Natural killer cell treated with Interleukin-12 subunit alpha and Interleukin-12 subunit beta and Interleukin-15 and Interleukin-18, amount 100 ng/mL, for 72 hours (primary cell): ENCODE measurements around the gene GNB4. TPM values are rescaled to one million over a fixed set of nuclear protein-coding genes. Genes with fewer than 3 reads are reported as not detected.
A peak's percentile ranks its signal among the peaks of the same experiment; 100 is the strongest.

Experiments
- ATAC-seq, 2 donors: fragments of 150-1000 bp; cut with Tn5 transposase in 1 of 2; sonication (Bioruptor Pico), chemical (Tn5 transposase) in 1 of 2; 2 replicates each; pipeline ENCODE4 v1.10.0; 2021
- DNase-seq: peaks from one replicate; pipeline ENCODE4 v3.0.0; 2022; ENCODE audit warnings: low spot score
- H3K27ac Mint-ChIP-seq, 2 donors: 1 replicate in 1 of 2; 2 replicates in 1 of 2; pipeline ENCODE4 v1.8.0; 2022; ENCODE audit warnings: mixed read lengths in 2 of 2, mild to moderate bottlenecking in 1 of 2, moderate library complexity in 1 of 2
- H3K27me3 Mint-ChIP-seq, 2 donors: 1 replicate in 1 of 2; 2 replicates in 1 of 2; pipeline ENCODE4 v1.8.0; 2022; ENCODE audit warnings: mixed read lengths in 2 of 2
- H3K36me3 Mint-ChIP-seq: one replicate; pipeline ENCODE4 v1.8.0; 2022; ENCODE audit warnings: mixed read lengths
- H3K4me1 Mint-ChIP-seq, 2 donors: 1 replicate in 1 of 2; 2 replicates in 1 of 2; pipeline ENCODE4 v1.8.0; 2022; ENCODE audit warnings: low read depth in 2 of 2, mixed read lengths in 2 of 2, mild to moderate bottlenecking in 1 of 2
- H3K4me3 Mint-ChIP-seq: one replicate; pipeline ENCODE4 v1.8.0; 2022; ENCODE audit warnings: mixed read lengths
- H3K9me3 Mint-ChIP-seq: 2 replicates; pipeline ENCODE4 v1.8.0; 2022; ENCODE audit warnings: mixed read lengths
- total RNA-seq, 2 donors: library from RNA; stranded (reverse); gene quantifications; one replicate each; pipeline ENCODE4 v1.2.3, GENCODE V29; 2022

The GNB4 gene
- 1 to 10 TPM; 7.2 TPM for total RNA-seq

DNA sequence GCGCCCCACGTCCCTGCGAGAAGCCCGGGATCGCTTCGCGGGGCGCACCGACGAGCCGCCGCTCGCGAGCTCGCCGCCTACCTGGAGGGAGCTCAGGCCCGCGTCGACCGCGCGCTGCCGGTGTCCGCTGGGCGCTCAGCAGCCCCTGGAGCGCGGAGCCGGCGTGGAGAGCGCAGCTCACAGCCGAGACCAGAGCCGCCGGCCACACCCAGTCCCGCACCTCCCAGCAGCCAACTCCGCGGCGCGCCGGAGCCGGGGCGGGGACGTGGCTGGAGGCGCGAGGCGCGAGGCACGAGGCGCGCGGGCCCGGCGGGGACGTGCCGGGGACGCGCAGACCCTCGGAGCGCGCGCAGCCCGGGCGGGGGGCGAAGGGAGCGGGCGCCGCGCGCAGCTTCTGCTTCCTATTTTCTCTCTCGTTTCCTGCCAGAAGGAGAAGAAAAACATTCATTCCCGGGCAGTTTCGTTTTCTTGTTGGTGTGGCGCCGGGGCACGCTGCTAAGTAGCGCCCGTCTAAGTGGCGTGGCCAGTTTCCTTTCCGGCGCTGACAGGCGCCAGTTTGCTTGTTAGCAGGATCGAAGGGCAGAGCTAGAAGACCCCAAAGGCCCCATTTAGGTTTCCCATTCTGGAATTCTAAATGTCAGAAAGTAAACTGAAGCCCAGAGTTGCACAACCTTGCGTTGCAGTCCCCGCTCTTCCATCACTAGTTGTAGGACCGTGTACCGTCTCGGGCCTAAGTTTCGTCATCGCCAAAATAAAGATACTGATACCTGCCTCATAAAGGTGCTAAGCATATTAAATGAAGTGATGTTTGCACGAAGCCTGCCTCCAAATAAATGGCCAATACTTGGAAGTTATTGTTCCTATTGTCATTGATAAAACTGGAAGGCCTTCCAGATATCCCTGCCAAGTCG lies at the start of gene GNB4:
GNB4 (minus strand) TSS at position 206 of the 911 bp plus-strand sequence. CDS start 25,270 bp downstream, outside the sequence.
- Mint-ChIP-seq H3K9me3 (no peaks in the 10 kb centered on the region), H3K36me3 (no peaks in the 10 kb centered on the region), H3K27me3 (peaks cover 32 to 67% of the 10 kb centered on the region in 2 donors), H3K4me1 (peaks cover 14 to 25% of the 10 kb centered on the region in 2 donors), H3K4me3 (peak within 1 kb of the TSS; percentile 88), H3K27ac (peak within 1 kb of the TSS; percentile 27 to 42)
- peak; percentile 67 for DNase-seq
- ATAC-seq = peak; percentile 88 to 90

DNA sequence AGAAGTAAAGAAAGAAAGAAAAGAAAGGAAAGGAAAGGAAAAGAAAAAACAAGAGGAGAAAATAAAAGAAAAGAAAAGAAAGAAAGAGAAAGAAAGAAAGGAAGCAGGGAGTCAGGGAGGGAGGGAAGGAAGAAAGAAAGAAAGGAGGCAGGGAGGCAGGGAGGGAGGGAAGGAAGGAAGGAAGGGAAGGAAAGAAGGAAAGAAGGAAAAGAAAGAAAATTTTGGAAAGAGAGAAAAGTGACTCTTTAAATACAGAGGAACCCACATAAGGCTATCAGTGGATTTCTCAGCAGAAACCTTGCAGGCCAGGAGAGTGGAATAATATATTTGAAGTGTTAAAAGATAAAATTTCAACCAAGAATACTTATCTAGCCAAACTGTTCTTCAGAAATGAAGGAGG lies 44.2 kb upstream of the GNB4 start:
- H3K36me3 Mint-ChIP-seq = peaks cover 42% of the 10 kb centered on the region
- ATAC-seq (no peak), DNase-seq (no peak)
- H3K27me3 Mint-ChIP-seq = peaks cover 5 to 10% of the 10 kb centered on the region in 2 donors
- no peaks in the 10 kb centered on the region for H3K4me1 Mint-ChIP-seq
- no peak overlapping the region for H3K4me3 Mint-ChIP-seq
- H3K9me3 Mint-ChIP-seq = peaks cover 37% of the 10 kb centered on the region
- H3K27ac Mint-ChIP-seq = no peak overlapping the region

DNA sequence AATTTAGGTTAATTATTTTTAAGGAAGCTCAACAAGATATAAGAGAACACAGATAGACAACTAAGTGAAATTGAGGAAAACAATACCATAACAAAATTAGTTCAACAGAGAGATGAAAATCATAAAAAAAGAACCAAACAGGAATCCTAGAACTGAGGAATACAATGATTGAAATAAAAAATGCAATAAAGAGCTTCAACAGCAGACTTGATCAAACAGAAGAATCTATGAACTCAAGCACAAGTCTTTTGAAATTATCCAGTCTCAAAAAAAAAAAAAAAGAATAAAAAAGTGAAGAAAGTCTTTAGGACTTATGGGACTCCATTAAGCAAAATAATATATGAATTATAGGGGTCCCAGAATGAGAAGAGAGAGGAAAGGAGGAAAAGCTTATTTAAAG lies 42.0 kb upstream of the GNB4 start:
- Mint-ChIP-seq H3K36me3 (peaks cover 41% of the 10 kb centered on the region), H3K9me3 (peaks cover 37% of the 10 kb centered on the region), H3K27me3 (peaks cover 7 to 12% of the 10 kb centered on the region in 2 donors), H3K4me1 (no peaks in the 10 kb centered on the region), H3K4me3 (no peak overlapping the region), H3K27ac (no peak overlapping the region)
- no peak for ATAC-seq
- no peak for DNase-seq

DNA sequence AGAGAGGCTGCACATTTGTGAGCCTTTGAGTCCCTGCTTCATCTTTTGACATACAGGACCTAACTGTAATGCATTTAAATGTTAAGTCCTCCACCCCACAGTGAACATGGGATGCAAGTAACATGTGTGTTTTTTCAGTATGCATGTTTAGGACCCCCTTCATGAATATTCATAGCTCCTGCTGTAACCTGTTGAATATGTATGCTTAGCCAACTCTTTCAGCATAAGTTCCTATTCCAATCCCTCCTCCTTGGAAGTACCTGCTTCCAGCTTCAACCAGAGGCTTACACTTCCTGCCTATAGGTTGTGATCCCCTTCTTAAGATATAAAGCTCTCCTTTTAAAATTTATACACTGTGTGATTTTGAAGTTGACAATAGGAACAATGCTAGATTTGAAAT lies 36.9 kb upstream of the GNB4 start:
- Mint-ChIP-seq H3K27ac (no peak overlapping the region), H3K4me1 (no peaks in the 10 kb centered on the region), H3K9me3 (peaks cover 12% of the 10 kb centered on the region), H3K36me3 (peaks cover 13% of the 10 kb centered on the region), H3K27me3 (peaks cover 3 to 12% of the 10 kb centered on the region in 2 donors), H3K4me3 (no peak overlapping the region)
- ATAC-seq (no peak), DNase-seq (no peak)

DNA sequence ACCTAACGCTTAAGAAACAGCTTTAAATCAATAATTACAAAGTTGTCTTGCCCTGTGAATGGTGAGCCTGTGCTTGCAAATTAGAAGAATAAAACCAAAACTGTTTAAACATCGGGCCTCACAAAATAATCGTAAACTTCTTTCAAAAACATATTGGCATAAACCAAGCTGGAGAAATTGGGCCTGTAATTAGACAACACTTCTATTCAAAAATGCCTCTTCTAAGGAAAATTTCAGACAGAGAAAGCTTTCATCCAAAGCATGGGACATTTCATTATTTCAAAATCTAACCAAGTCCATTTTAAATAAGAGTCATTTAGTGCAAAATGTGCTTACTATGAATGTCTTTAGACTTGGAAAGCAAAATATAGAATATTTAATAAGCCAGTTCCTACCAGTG lies 35.5 kb upstream of the GNB4 start:
- DNase-seq (no peak), ATAC-seq (no peak)
- Mint-ChIP-seq H3K4me3 (no peak overlapping the region), H3K9me3 (peaks cover 4% of the 10 kb centered on the region), H3K27me3 (peaks cover 3 to 12% of the 10 kb centered on the region in 2 donors), H3K4me1 (no peaks in the 10 kb centered on the region), H3K27ac (no peak overlapping the region), H3K36me3 (peaks cover 8% of the 10 kb centered on the region)

DNA sequence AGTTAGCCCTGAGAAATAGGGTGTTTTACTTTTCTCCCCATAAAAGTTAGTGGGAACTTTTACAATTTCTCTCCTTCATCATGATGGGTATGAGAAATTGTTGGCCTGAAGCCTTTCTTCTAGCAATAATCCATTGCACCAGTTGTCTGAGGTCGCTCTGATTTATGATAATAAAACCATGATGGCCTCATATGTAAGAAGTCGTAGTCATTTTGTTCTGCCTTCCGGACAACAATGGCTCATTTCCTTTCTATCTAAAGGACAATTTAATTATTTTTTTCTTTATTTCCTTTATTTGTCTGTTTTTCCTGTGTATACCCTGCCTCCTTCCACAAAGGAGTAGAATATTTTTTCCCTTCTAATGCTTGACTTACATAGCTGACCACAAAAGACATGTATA lies 31.6 kb upstream of the GNB4 start:
- Mint-ChIP-seq H3K27me3 (no peaks in the 10 kb centered on the region), H3K36me3 (no peaks in the 10 kb centered on the region), H3K9me3 (no peaks in the 10 kb centered on the region), H3K4me1 (no peaks in the 10 kb centered on the region), H3K27ac (no peak overlapping the region), H3K4me3 (no peak overlapping the region)
- ATAC-seq = no peak
- DNase-seq = no peak

DNA sequence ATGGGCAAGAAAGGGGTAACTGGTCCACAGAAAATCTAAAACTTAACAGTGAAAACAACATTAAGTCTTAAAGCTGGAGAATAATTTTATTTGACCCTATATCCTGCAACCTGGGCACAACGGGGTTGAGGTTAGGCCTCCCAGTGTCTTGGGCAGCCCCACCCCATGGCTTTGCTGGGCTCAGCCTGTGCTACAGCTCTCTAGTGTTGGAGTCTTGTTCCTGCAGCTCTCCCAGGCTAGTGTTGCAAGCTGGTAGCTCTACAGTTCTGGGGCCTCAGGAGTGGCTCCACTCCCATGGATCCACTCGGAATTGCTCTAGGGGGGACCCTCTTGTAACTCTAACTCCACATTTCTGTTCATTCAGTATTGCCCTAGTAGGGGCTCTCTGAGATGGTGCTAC lies 24.9 kb upstream of the GNB4 start:
- Mint-ChIP-seq H3K4me1 (peaks cover 0 to 4% of the 10 kb centered on the region in 2 donors), H3K27ac (no peak overlapping the region), H3K36me3 (no peaks in the 10 kb centered on the region), H3K4me3 (no peak overlapping the region), H3K27me3 (no peaks in the 10 kb centered on the region), H3K9me3 (no peaks in the 10 kb centered on the region)
- ATAC-seq (peak in 1 of 2 donors; percentile 36), DNase-seq (no peak)

DNA sequence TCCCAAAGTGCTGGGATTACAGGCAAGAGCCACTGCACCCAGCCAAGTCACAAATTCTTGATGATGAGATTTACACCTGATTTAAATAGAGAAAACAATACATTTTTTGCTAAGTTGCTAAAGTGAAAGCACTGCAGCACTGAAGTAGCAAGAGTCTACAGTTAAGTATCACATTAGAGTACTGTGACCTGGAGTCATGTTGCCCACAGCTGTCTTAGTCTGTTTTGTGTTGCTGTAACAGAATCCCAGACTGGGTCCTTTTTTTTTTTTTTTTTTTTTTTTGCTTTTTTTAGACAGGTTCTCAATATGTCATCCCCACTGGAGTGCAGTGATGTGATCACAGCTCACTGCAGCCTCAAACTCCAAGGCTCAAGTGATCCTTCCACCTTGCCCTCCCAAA lies 23.2 kb upstream of the GNB4 start:
- H3K4me3 Mint-ChIP-seq = no peak overlapping the region
- H3K27ac Mint-ChIP-seq = no peak overlapping the region

DNA sequence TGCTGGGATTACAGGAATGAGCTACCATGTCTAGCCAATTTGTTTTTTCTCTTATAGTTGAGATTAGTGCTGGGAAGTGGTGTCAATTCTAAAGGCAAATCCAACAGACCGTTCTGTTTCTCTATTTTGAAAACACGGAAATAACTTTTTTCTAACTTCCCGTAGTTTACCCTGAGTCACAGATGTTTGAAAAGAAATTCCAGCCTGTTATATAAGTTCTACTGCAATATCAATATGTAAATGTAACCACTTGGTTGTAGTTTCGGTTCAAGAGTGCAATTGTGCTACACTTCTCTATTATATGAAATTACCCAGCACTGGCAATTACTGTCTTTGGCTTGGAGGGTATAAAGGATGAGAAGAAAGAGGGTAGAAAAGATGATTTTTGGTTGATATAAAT lies 22.3 kb upstream of the GNB4 start:
- Mint-ChIP-seq H3K4me3 (no peak overlapping the region), H3K27ac (no peak overlapping the region), H3K9me3 (no peaks in the 10 kb centered on the region), H3K27me3 (no peaks in the 10 kb centered on the region), H3K4me1 (peaks cover 0 to 4% of the 10 kb centered on the region in 2 donors), H3K36me3 (no peaks in the 10 kb centered on the region)
- DNase-seq (no peak), ATAC-seq (no peak)

More for the DNA sequence above, 23.2 kb upstream of the GNB4 start:
- ATAC-seq (no peak), DNase-seq (no peak)
- no peaks in the 10 kb centered on the region for H3K27me3 Mint-ChIP-seq
- H3K4me1 Mint-ChIP-seq = peaks cover 0 to 4% of the 10 kb centered on the region in 2 donors
- H3K9me3 Mint-ChIP-seq = no peaks in the 10 kb centered on the region
- H3K36me3 Mint-ChIP-seq = no peaks in the 10 kb centered on the region

DNA sequence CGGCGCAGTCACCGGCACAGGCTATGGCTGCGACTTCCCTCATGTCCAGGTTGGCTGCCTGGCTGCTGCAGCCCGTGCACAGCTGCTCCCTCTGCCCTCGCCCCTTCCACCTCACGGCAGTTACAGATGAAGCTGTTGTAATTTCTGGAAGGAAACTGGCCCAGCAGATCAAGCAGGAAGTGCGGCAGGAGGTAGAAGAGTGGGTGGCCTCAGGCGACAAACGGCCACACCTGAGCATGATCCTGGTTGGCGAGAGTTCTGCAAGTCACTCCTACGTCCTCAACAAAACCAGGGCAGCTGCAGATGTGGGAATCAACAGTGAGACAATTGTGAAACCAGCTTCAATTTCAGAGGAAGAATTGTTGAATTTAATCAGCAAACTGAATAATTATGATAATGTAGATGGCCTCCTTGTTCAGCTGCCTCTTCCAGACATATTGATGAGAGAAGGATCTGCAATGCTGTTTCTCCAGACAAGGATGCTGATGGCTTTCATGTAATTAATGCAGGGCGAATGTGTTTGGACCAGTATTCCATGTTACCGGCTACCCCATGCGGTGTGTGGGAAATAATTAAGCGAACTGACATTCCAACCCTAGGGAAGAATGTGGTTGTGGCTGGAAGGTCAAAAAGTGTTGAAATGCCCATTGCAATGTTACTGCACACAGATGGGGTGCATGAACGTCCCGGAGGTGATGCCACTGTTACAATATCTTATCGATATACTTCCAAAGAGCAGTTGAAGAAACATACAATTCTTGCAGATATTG lies 13.2 kb upstream of the GNB4 start:
- Mint-ChIP-seq H3K27ac (no peak overlapping the region), H3K9me3 (no peaks in the 10 kb centered on the region)
- no peak for DNase-seq

DNA sequence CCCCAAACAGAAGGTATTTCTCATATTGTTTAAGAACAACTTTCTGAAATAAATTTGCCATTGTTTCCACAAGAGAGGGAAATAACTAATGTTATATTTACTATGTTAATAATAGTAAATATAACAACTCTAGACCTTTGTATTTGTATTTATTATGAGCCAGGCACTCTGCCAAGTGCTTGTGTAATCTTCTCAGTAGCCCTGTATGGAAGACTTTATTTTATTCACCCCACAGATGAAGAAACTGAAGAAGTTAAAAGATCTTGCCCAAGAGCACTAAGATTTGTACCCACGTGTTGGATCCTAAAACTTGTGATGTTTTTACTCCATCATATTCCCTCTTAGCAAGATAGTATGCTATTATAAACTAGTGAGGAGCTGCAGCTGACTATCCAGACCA lies 12.0 kb upstream of the GNB4 start:
- no peaks in the 10 kb centered on the region for H3K9me3 Mint-ChIP-seq
- ATAC-seq = no peak
- H3K4me3 Mint-ChIP-seq = no peak overlapping the region
- H3K4me1 Mint-ChIP-seq = peaks cover 6 to 7% of the 10 kb centered on the region in 2 donors
- no peak for DNase-seq
- no peaks in the 10 kb centered on the region for H3K36me3 Mint-ChIP-seq
- peaks cover 12 to 32% of the 10 kb centered on the region in 2 donors for H3K27me3 Mint-ChIP-seq
- no peak overlapping the region for H3K27ac Mint-ChIP-seq

More for the DNA sequence above, 13.2 kb upstream of the GNB4 start:
- H3K4me1 Mint-ChIP-seq = peaks cover 6 to 7% of the 10 kb centered on the region in 2 donors
- no peak overlapping the region for H3K4me3 Mint-ChIP-seq
- no peaks in the 10 kb centered on the region for H3K36me3 Mint-ChIP-seq
- peak; percentile 62 to 71 for ATAC-seq
- H3K27me3 Mint-ChIP-seq = peaks cover 12 to 32% of the 10 kb centered on the region in 2 donors

DNA sequence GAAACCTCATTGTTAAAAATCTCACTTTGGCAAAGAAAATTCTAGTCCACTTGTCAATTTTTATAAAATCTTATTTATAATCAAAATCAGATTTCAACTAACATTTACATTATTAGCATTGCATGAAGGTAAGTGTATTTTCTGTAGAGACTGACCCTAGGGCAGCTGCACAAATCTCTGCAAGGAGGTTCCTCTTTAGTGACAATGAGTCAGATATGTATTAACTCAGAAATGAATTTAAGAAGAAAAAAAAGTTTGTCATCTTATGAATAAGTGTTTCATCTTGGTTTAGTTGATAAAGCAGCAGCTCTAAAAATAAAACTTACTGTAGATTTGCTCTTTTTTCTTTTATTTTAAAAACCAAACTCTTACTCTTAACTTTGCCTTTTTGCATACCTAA lies 9.0 kb upstream of the GNB4 start:
- Mint-ChIP-seq H3K36me3 (no peaks in the 10 kb centered on the region), H3K9me3 (no peaks in the 10 kb centered on the region), H3K27me3 (peaks cover 22 to 45% of the 10 kb centered on the region in 2 donors), H3K4me1 (peaks cover 6 to 7% of the 10 kb centered on the region in 2 donors), H3K4me3 (no peak overlapping the region), H3K27ac (no peak overlapping the region)
- DNase-seq = no peak
- ATAC-seq = no peak

DNA sequence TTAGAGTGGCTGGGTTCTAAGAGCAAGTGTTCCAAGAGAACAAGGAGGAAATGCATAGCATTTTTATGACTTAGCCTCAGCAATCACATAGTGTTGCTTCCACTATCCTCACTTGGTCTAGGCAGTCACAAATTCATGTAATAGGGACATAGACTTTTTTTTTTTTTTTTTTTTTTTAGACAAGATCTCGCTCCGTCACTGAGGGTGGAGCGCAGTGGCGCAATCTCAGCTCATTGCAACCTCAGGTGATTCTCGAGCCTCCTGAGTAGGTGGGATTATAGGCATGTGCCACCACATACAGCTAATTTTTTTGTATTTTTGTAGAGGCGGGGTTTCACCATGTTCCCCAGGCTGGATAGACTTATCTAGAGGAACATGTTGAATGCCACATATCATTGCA lies 4.7 kb upstream of the GNB4 start:
- no peak overlapping the region for H3K27ac Mint-ChIP-seq
- peaks cover 18 to 48% of the 10 kb centered on the region in 2 donors for H3K27me3 Mint-ChIP-seq
- H3K4me3 Mint-ChIP-seq = no peak overlapping the region
- no peak for DNase-seq
- H3K36me3 Mint-ChIP-seq = no peaks in the 10 kb centered on the region
- H3K9me3 Mint-ChIP-seq = no peaks in the 10 kb centered on the region
- H3K4me1 Mint-ChIP-seq = peaks cover 6 to 10% of the 10 kb centered on the region in 2 donors
- no peak for ATAC-seq

DNA sequence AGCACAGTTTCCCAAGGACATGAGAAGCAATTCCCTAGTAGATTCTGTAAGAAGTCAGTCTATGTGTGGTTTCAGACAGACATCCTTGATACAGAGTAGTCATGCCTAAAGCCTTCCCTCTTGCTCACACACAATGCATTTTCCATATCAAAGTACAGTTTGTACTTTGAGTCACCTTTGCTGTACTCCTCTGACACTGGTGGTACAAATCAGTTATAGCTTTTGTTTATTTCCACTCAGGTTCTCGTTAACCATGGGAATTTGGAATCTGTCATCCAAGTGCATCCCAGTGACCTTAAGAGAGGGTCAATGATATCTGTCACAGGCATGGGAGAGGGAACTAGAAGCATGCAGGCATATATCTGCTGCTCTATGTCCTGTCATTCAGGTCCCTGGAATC lies 3.6 kb upstream of the GNB4 start:
- Mint-ChIP-seq H3K27ac (no peak overlapping the region), H3K4me1 (peaks cover 14 to 18% of the 10 kb centered on the region in 2 donors), H3K36me3 (no peaks in the 10 kb centered on the region), H3K9me3 (no peaks in the 10 kb centered on the region), H3K4me3 (no peak overlapping the region), H3K27me3 (peaks cover 24 to 52% of the 10 kb centered on the region in 2 donors)
- DNase-seq = no peak
- ATAC-seq = no peak
